Hepatocyte (in vitro differentiated cells): ENCODE measurements around the gene MAN1C1.
"Not testable (repeated sequence)": the region's sequence is repeated elsewhere in the genome, so short reads cannot be mapped to it uniquely, and the experiment has no call there.

ENCODE experiments used
- EZH2 ChIP-seq: fragments of 200-600 bp; sonication (generic); IDR thresholded peaks from 2 replicates; pipeline ENCODE4 v1.6.1; 2016; ENCODE audit warnings: antibody characterized with exemption, mild to moderate bottlenecking, borderline replicate concordance
- EZH2phosphoT487 ChIP-seq: fragments of 200-600 bp; sonication (generic); IDR thresholded peaks from one replicate; pipeline ENCODE4 v1.6.1; 2018; ENCODE audit warnings: antibody characterized with exemption, mild to moderate bottlenecking, low read depth, moderate library complexity; ENCODE audit not compliant: unreplicated experiment, severe bottlenecking
- TF ChIP-seq, protein P1 (sequence below): fragments of 200-600 bp; sonication (generic); IDR thresholded peaks from 2 replicates; pipeline ENCODE4 v1.5.1; 2016; ENCODE audit warnings: antibody characterized with exemption, mild to moderate bottlenecking; ENCODE audit not compliant: poor library complexity

DNA sequence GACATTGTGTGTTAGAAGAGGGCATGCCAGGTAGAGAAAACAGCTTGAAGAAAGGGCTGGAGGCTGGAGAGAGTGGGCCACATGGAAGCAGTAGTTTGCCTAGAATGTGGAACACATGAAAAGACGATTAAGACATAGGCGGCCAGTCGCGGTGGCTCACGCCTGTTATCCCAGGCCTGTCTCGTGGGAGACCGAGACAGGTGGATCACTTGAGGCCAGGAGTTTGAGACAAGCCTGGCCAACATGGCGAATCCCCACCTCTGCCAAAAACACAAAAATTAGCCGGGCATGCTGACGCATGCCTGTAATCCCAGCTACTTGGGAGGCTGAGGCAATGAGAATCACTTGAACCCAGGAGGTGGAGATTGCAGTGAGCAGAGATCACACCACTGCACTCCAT is 118.4 kb downstream of the MAN1C1 start:
- TF ChIP-seq, protein P1, sequence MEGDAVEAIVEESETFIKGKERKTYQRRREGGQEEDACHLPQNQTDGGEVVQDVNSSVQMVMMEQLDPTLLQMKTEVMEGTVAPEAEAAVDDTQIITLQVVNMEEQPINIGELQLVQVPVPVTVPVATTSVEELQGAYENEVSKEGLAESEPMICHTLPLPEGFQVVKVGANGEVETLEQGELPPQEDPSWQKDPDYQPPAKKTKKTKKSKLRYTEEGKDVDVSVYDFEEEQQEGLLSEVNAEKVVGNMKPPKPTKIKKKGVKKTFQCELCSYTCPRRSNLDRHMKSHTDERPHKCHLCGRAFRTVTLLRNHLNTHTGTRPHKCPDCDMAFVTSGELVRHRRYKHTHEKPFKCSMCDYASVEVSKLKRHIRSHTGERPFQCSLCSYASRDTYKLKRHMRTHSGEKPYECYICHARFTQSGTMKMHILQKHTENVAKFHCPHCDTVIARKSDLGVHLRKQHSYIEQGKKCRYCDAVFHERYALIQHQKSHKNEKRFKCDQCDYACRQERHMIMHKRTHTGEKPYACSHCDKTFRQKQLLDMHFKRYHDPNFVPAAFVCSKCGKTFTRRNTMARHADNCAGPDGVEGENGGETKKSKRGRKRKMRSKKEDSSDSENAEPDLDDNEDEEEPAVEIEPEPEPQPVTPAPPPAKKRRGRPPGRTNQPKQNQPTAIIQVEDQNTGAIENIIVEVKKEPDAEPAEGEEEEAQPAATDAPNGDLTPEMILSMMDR, result not testable (repeated sequence)
- TF ChIP-seq EZH2, EZH2phosphoT487: not testable (repeated sequence)
